HG03060 (cell line): ENCODE data around the gene SMARCE1.
A peak's percentile ranks its signal among the peaks of the same experiment; 100 is the strongest.

ENCODE experiments used
- ATAC-seq: cut with Tn5 transposase; IDR thresholded peaks from one replicate; pipeline ENCODE4 v1.9.1; 2021; ENCODE audit warnings: low read depth, moderate number of reproducible peaks; ENCODE audit not compliant: unreplicated experiment

The SMARCE1 gene

DNA sequence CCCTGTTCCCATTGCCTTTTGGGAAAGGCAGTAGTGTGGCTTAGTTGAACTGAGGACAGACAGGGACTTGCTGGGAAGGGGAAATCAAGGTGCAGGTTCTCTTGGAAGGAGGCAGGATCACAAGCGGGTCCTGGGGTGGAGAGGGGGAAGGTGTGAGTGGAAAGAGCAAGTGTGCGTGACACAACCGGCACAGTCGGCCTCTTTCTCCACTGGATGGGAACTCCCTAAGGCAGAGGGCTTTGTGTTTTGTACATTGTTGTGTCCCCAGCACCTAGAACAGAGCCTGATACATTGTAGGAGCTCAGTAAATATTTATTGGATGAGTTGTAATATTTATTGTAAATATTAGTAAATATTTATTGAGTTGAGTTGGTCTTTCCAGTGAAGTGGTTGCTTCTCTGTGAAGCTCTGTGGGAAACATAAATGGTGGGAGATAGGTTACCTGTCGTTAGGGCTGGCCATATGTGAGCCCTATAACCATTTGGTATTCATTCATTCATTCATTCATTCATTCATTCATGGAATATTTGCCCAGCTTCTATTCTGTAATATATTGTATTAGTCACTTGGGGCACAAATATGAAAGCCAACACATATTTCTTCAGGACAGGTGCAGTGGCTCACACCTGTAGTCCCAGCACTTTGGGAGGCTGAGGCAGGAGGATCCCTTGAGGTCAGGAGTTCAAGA is 34.0 kb downstream of the SMARCE1 start:
- ATAC-seq = no peak

- ATAC-seq = no peak
Measured at GRCh38 chr17:40612599-40613244, 34.9 kb downstream of the SMARCE1 start.

- no peak for ATAC-seq
Measured at GRCh38 chr17:40611840-40612474, 35.7 kb downstream of the SMARCE1 start.

DNA sequence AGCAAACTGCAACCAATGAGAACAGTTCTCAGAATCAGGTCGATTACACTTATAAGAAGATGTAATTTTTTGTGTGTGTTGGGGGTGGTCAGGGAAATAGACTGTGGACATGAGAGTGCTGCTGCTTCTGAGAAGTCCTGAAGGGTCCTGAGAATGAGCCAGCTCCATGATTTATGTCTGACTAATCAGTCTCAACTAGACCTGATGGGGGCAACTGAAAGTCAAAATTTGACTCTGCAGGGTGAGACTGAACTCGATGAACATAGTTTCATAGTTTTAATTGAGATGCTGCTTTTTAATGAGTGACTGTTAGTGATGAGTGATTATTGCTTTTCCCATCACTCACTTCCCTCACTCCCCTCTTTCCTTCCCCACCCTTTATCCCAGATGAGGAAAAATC is 37.3 kb downstream of the SMARCE1 start:
- ATAC-seq = no peak

- no peak for ATAC-seq
Measured at GRCh38 chr17:40608061-40608581, 39.5 kb downstream of the SMARCE1 start.

- no peak for ATAC-seq
Measured at GRCh38 chr17:40607641-40608040, 40.0 kb downstream of the SMARCE1 start.

GRCh38 chr17:40606548-40607353 is 40.9 kb downstream of the SMARCE1 start:
- ATAC-seq = no peak

- ATAC-seq = no peak
Measured at GRCh38 chr17:40605306-40605705, 42.3 kb downstream of the SMARCE1 start.

DNA sequence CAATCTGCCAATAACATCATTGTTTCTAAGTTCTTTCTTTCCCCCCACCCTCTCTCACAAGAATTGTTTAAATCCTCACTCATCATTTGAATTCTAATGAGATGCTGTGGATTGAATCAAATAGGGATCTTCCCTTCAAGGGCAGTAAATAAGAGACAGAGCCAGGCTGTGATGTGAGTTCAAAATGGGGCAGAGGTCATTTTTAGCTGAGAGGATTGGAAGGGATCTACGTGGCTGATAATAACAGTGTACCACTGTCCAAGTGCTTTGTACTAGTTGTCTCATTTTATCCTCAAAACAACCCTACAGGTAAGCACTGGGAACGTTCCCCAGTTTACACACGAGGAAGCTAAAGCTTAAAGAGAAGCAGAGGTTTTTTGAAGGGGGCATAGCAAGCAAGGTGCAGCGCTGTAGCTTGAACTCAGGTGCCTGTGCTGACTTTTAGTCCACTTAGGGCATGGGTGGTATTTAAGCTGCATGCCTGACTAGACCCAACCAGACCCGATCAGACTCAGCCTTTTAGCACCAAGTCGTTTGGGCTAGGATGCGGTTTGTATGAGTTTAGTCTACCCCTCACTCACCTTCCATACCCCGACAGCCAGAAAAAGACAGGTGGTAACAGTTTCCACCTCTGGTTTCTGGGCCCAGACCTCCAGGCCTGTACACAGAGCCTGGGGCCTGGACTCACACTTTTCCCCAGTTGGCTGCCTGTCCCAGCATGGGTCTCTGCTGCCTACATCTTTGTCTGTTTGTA is 43.1 kb downstream of the SMARCE1 start:
- no peak for ATAC-seq

- no peak for ATAC-seq
Measured at GRCh38 chr17:40602445-40603443, 44.9 kb downstream of the SMARCE1 start.

GRCh38 chr17:40600486-40601046 is 47.1 kb downstream of the SMARCE1 start:
- ATAC-seq = no peak

GRCh38 chr17:40599468-40599763 is 48.2 kb downstream of the SMARCE1 start:
- no peak for ATAC-seq

DNA sequence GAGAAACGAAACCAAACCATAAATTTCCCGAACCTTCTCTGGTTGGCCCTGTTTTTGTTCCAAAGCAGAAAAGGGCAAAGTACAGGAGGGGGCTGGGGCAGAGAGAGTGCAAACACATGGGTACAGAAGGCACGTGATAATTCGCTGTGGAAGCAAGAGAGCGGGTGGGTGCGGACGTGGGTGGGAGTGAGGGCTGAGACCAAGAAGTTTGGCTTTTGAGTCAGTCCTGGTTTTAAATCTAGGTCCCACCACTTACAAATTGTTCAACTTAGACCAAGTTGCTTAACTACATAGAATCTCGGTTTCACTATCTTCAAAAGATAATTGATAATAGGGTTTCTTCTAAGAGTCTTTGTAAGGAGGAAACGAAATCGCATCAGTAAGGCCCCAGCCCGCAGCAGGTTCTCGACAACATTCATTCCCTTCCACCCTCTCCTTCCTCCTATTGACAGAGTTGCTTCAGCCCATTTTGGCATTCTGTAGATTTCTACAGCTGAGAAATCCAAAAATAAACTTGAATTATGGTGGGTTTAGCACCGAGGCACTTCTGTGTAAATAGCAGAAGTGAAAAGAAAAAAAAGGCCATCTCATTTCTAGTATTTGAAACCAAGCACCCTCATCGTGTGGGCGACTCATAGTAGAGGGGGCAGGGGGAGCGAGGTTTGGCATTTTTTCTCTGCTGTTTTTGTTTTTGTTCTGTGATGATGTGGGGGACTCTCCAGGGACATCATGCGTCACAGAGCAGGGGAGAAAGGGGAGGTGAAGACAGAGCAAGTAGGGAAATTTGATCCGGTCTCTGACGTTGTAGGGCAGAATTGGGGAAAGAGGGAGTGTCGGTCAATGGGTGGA is 48.8 kb downstream of the SMARCE1 start:
- ATAC-seq = peak; percentile 53

- no peak for ATAC-seq
Measured at GRCh38 chr17:40598301-40598618, 49.4 kb downstream of the SMARCE1 start.

GRCh38 chr17:40597556-40598300 is 49.9 kb downstream of the SMARCE1 start:
- no peak for ATAC-seq

GRCh38 chr17:40597156-40597555 is 50.5 kb downstream of the SMARCE1 start:
- ATAC-seq = no peak

DNA sequence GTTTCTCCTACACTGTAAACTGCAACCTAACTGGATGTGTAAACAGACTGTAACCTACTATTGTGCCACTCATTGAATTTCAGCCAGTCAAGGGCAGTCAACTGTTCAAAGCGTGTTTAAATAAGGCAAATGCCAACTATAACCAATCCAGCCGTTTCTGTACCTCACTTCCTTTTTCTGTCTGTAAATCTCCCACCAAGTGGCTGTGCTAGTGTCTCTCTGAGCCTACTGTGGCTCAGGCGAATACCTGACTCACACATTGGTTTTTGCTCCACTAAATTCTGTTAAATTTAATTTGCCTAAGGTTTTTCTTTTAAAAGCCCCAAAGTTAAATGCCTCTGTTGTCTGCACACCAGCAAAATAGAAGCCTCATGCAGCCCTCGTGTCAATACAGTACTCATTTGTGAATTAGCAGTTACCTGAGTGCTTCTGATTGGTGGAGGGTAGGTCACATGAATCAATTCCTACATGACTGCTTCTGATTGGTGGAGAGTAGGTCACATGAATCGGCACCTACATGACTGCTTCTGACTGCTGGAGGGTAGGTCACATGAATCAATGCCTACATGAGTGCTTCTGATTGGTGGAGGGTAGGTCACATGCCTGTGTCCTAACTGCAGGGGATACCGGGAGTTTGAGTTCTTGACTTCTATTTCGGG is 51.2 kb downstream of the SMARCE1 start:
- no peak for ATAC-seq
